HL-60 (cell line): ENCODE results near the gene PICK1.

Experiments
- DNase-seq, 2 experiments: peaks; one replicate each; pipeline ENCODE4 v3.0.0-alpha.2; 2010 to 2020; ENCODE audit warnings: low read depth in 1 of 2, low spot score in 1 of 2
- H3K27ac ChIP-seq: fragments of 250-450 bp; sonication (Bioruptor Pico); replicated peaks from 2 replicates; pipeline ENCODE4 v1.5.1; 2020; ENCODE audit warnings: mild to moderate bottlenecking, moderate library complexity
- H3K27me3 ChIP-seq: fragments of 250-450 bp; sonication (Bioruptor Pico); 2 replicates; pipeline ENCODE4 v1.5.1; 2021; ENCODE audit warnings: mild to moderate bottlenecking, moderate library complexity; ENCODE audit not compliant: insufficient read depth, poor library complexity, severe bottlenecking
- H3K4me3 ChIP-seq: replicated peaks from 2 replicates; pipeline ENCODE4 v1.5.1; 2011; ENCODE audit warnings: mild to moderate bottlenecking, control low read depth, low read length; ENCODE audit not compliant: insufficient read depth
- CTCF ChIP-seq: IDR thresholded peaks from one replicate; pipeline ENCODE4 v1.5.1; 2011; ENCODE audit warnings: low read length, control low read depth, inconsistent platforms; ENCODE audit not compliant: insufficient read depth
- GABPA ChIP-seq: IDR thresholded peaks from 2 replicates; pipeline ENCODE4 v1.6.1; 2012; ENCODE audit warnings: low read depth
- POLR2AphosphoS5 ChIP-seq: IDR thresholded peaks from 2 replicates; pipeline ENCODE4 v1.6.1; 2012; ENCODE audit warnings: low read depth
- REST ChIP-seq: IDR thresholded peaks from 2 replicates; pipeline ENCODE4 v1.6.1; 2012; ENCODE audit warnings: low read depth; ENCODE audit not compliant: insufficient replicate concordance
- SPI1 ChIP-seq: IDR thresholded peaks from 2 replicates; pipeline ENCODE4 v1.6.1; 2012; ENCODE audit warnings: low read depth, mild to moderate bottlenecking, borderline replicate concordance

Gene PICK1

GRCh38 chr22:38079804-38080203 lies 22.6 kb downstream of the PICK1 start:
- H3K27me3 ChIP-seq: peaks cover 32% of the 10 kb centered on the region
- no peak for TF ChIP-seq SPI1
- DNase-seq: no peak
- no peak overlapping the region for H3K4me3 ChIP-seq
- H3K27ac ChIP-seq: no peak overlapping the region

GRCh38 chr22:38080474-38080849 lies 23.3 kb downstream of the PICK1 start:
- no peak for DNase-seq
- Histone ChIP-seq H3K27me3 (peaks cover 33% of the 10 kb centered on the region), H3K27ac (no peak overlapping the region), H3K4me3 (no peak overlapping the region)
- no peak for TF ChIP-seq SPI1

GRCh38 chr22:38080850-38081635 lies 23.8 kb downstream of the PICK1 start:
- TF ChIP-seq REST (no peak), CTCF (no peak), GABPA (no peak), SPI1 (no peak), POLR2AphosphoS5 (no peak)
- DNase-seq: peak; percentile 17 to 22
- H3K4me3 ChIP-seq: no peak overlapping the region; the same call in none of the 2 replicates

GRCh38 chr22:38081636-38081940 lies 24.4 kb downstream of the PICK1 start:
- Histone ChIP-seq H3K27ac (no peak overlapping the region), H3K4me3 (no peak overlapping the region; the same call in 1 of the 2 replicates), H3K27me3 (peaks cover 33% of the 10 kb centered on the region)
- DNase-seq: no peak
- no peak for TF ChIP-seq SPI1
- TF ChIP-seq POLR2AphosphoS5: no peak
- TF ChIP-seq GABPA: no peak
- TF ChIP-seq CTCF: no peak
- TF ChIP-seq REST: no peak

More at GRCh38 chr22:38080850-38081635, 23.8 kb downstream of the PICK1 start:
- Histone ChIP-seq H3K27ac (no peak overlapping the region), H3K27me3 (peaks cover 33% of the 10 kb centered on the region)
